ENCODE measurements around the gene ABRAXAS1.
A peak's percentile ranks its signal among the peaks of the same experiment; 100 is the strongest.
"Not testable (repeated sequence)": the region's sequence is repeated elsewhere in the genome, so short reads cannot be mapped to it uniquely, and the experiment has no call there.

The ABRAXAS1 gene

DNA sequence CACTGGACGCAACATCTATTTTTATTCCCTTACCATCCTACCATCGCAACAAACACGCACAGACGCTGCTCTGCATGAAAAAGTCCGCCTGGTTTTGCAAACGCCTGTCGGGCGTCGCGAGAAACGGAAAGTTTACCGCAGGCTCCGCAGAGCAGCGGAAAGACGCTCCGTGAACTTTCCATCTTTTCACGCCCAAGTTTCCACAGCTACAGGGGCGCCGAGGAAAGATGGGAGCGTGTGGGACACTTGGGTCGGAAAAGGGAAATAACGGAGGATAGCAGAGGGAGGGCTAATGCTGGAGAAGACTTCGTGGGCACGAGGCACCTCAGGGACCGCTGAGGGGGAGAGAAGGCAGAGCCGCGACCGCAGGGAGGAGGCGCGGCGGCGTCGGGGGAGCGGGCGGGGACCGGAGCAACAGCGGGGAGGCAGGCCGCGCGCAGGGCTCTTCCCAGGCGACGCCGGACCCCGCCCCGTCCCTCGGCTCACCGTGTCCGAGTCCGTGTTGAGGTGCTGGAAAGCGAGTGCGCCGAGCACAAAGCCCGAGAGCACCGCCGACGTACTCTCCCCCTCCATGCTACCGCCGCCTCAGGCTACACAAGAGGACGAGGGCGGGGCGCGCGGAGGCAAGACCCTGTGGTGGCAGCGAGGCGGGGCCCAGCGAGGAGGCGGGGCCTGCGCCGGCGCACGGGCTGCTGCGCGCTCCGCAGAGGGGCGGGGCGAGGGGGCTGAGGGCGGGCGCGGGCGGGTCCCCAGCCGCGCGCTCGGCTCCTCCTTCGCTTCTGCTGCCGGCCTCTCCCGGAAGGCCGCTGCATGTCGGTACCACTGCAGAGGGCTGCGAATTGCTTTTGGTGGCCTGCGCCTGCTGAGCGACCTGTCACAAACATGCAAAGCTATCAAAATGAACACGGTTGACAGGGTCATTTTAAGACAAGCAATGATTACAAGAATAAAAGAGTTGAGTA, at the start of gene ABRAXAS1:
TSS of gene ABRAXAS1 (minus strand) at position 601 of the 962 bp plus-strand sequence. CDS start at position 573, 28 bp downstream.
- peak; percentile 98 for DNase-seq

DNA sequence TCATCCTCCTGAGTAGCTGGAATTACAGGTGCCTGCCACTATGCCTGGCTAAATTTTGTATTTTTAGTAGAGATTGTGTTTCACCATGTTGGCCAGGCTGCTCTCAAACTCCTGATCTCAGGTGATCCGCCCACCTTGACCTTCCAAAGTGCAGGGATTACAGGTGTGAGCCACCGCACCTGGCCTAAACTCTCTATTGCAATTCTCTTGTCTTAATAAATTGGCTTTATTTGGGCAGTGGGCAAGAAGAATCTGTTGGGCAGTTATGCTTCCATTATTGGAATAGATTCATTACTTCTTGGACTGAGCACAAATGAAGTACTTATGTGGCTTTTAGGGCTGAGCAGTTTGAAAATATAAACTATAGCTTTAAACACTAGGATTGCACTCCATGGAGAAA, 42.8 kb upstream of the ABRAXAS1 start:
- DNase-seq: no peak

DNA sequence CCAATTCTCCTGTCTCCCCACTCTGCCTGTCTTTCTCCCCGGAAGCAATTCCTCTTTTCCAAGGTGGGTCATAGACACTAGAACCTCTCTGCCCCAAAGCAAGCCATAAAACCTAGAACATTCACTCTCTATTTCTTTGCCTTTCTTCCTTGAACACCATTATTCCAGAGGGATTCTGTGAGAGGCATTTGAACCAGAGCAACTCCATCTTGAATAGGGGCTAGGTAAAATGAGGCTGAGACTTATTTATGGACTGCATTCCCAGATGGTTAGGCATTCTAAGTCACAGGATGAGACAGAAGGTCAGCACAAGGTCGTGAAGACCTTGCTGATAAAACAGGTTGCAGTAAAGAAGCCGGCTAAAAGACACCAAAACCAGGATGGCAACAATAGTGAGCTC, 37.3 kb upstream of the ABRAXAS1 start:
- DNase-seq: no peak

DNA sequence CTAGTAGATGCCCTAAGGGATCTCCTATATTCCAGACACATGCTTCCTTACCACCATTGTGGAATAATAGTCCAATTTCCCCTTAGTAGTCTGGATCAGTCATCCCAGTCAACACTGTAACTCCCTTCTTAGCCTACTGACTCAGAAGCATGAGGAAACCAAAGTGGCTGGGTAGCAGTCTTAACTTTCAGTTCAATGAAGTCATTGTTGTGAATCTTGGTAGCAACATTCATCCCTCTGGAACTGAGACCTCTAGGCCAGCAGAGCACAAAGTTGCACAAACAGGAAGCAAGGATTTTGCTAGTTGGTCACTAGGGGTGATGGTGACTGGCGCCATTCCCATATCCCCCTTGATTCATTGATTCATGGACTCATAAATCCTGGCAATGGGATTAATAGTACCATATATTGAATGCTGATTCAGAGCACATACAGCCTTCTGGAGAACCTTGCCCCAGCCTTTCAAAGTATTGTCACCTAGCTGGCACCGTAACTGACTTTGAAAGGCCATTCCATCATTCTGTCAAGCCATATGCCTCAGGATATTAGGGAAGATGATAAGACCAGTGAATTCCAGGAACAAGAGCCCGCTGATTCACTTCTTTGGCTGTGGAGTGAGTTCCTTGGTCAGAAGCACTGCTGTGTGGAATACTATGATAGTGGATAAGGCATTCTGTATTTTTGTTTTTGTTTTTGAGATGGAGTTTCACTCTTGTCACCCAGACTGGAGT, 31.3 kb upstream of the ABRAXAS1 start:
- DNase-seq: no peak

DNA sequence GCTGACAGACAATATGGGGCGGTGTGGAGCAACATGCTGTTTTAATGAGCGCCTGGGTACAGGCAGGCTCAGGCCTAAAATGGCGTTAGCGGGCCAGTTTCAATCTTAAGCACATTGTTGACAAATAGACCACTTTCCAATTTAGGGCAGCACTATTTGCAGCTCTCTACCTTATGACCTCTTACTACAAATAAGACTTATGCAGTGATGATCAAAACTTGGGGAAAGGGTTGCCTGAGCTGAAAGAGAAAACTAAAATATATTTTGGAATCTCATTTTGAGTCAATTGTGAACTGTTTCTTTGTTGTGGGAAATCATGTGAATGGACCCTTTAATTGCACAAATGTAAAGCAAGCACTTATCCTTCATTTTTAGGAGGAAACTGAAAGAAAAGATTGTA, 25.5 kb upstream of the ABRAXAS1 start:
- DNase-seq: no peak

DNA sequence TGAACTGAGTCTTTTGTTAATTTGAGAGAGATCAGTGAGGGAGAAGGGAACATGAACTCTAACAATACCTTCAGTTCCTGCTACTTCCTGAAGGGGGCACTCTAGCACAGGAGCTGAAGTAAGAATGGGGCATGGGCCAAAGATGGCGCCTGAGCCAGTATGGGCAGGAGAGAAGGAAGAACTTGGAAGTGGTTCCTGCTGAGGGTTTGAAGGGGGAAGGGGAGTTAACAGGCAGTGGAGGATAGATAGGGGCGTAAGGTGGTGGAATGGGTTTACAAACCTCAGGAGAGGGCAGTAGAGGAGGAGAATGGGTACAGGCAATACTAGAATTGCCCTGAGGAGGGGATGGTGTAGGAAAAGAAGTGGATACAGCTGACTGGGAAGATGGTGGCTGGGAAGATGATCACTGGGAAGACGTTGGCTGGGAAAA, 24.3 kb upstream of the ABRAXAS1 start:
- peak; percentile 78 for DNase-seq

DNA sequence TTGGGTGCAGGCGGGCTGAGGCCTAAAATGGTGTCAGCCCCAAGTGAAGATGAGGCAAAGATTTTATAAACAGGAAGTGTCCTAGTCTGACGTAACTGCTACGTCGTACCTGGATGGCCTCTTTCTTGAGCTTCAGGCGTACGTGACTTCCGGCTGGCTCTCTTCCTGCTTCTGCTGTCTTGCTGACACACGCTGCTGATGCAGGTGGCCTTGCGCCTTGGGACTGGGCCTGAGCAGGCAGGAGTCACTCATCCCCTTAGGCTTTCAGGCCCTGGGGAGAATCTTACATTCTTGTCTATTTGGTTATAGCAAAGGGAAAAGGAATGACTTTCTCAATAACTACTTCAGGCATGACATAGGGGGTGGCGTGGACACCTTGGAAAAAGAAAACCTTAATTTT, 20.1 kb upstream of the ABRAXAS1 start:
- no peak for DNase-seq

DNA sequence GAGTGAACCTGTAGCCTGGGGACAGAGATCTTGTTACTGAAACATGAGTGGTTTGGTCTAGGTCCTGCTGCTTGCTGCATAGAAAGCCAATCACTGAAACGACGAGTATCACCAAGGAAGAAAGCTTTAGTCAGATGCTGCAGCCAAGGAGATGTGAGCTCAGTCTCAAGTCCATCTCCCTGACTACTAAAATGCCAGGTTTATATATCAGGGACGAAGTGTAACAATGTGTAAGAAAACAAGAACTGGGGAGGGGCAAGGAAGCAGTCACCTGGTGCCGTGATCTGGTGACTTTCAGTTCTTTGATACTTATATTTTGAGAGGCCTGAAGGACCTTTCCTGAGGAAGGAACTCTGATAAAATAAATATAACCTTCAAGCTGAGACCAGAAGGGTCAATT, 19.6 kb upstream of the ABRAXAS1 start:
- no peak for DNase-seq

DNA sequence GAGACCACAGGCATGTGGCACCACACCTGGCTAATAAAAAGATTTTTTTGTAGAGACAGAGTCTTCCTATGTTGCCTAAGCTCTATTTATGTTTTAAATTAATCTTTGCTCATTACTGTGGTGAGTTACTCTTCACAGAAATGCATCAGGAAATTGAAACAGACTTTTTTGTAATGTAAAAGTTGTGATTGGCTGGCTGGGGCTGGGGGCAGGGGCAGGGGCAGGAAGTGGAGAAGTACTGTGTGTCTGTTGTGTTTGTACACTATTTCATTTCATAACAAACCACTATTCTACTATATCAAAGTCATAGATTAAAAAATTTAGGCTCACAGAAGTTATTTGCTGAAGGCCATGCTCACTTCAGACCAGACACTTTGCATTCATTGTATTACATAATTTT, 19.1 kb upstream of the ABRAXAS1 start:
- DNase-seq: peak; percentile 64

DNA sequence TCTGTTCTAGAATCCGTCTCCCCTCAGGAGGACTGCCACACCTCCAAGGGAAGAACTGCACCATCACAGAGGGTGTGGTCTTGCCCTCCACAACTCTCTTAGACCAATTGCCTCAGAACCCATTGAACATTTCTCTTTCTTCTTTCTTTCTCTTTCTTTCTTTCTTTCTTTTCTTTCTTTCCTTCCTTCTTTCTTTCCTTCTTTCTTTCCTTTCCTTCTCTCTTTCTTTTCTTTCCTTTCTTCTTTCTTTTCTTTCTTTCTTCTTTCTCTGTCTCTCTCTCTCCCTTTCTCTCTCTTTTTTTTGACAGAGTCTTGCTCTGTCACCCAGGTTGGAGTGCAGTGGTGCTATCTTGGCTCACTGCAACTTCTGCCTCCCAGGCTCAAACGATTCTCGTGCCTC, 16.8 kb upstream of the ABRAXAS1 start:
- DNase-seq: not testable (repeated sequence)

DNA sequence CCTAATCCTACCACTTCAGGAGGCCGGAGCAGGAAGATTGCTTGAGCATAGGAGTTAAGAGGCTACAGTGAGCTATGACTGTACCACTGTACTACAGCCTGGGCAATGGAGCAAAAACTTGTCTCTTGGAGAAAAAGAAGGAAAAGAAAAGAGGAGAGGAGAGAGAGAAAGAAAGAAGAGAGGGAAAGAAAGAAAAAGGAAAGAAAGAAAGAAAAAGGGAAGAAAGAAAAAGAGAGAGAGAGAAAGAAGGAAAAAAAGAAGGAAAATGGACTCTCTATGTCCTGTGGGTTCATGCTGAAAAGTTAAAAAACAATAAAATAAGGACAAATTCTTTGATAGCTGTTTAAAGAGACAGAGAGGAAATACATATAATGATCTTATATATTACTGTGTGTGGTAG, 13.3 kb upstream of the ABRAXAS1 start:
- no peak for DNase-seq

DNA sequence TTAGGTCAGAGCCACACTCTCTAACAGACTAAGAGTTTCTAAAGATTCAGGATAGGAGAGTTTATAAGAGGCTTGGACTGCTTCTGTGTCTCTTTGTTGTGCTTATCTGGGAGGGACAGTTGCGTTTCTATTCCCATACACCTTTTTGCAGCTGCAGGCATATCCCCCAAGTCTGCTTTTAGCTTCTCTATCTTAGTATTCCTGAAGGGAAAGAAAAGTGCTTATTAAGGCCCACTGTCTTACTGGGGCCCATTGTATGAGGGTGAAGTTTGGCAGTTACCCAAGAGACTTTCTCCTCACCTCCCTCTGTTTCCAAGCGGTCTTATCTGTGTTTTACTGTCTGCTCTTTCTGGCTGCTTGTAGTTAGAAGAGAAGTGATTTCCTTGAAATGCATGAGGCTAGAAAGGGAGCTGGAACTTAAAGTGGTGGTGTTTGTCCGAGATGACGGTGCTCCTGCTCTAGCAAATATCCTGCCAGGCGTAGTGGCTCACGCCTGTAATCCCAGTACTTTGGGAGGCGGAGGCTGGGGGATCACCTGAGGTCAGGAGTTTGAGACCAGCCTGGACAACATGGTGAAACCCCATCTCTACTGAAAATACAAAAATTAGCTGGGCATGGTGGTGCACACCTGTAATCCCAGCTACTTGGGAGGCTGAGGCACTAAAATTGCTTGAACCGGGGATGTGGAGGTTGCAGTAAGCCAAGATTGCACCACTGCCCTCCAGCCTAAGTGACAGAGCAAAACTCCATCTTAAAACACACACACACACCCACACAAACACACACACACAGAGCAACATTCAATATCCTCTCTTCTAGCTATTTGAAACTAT, 11.4 kb upstream of the ABRAXAS1 start:
- DNase-seq: not testable (repeated sequence)

DNA sequence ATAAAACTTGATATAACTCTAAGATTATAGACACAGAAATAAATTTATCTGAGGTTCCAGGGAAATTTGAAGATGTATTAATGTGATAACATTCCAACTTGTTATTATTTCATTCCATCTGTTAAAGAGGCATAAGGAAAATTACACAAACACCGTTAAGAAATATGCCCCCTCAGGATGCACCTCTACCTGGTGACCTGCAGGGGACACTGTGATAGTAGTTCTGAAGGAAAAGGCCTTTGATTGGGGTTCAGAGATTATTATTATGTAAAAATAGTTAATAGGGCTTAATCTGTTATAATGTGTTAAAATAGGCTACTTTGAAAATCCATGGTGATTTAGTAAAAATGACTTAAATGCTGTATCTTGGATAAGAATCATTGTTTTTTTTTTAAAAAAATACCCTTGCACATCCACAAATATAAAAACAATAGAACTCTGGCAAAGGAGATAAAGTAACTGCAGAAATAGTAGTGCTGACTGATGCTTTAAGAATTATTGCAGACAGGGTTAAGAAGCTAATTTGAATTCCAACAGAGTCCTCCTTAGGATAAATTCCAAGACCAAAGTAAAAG, 6.1 kb upstream of the ABRAXAS1 start:
- DNase-seq: no peak

DNA sequence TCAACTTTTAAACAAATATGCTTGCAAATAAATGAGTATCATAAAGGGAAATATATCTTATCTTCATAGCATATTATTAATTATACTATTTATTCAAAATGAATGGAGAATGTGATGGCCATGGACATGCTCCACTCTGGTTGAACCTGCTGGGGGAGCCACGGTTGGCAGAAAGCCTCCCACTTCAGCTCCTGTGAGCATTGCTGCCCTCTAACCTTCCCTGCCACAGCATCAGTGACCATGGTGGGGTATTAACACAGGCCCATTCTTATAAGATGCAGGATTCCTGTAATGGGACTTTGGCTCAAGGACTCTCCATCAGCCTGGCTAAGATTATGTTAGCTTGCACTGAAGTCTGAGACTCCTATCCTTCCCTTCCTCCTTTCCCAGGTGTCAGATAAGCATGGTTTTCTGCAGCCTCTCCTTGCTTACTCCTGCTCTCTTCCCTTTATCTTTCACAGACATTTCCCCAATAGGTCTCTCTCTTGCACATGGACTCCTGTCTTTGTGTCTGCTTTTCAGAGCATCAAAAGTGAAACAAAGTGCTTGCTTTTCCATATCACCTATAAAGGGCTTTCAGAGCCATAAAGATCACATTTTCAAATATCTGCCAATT, 4.9 kb upstream of the ABRAXAS1 start:
- no peak for DNase-seq

DNA sequence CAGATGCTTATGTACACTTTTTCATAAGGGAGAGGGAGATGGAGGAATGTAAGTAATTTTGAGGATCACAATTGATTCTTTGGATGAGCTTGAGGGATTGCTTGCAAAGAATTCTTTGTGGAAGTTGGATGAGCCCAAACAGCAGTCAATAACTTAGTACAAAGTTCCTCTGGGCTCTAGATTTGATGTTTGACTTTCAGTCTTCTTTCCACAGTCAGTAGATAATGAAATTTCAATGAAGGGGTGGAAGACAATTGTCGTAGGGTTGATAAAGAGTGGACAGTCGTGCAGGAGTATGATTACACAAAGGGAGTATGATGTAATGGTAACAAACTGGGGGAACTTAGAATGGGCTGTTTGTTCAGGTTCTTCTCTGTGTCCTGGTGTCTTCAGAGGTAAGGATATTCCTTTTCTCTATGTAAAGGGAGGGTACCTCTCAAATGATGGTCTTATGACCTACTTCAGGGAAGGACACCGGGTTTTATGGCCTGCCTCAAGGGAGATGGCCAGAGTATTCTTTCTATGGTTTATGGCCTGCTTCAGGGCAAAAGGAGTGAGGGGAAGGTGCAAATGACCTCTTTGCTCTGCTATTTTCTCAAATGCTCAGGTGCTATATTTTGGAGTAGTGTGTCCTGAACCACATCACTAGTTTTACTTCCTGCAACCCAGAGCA, 1.7 kb upstream of the ABRAXAS1 start:
- DNase-seq: no peak

DNA sequence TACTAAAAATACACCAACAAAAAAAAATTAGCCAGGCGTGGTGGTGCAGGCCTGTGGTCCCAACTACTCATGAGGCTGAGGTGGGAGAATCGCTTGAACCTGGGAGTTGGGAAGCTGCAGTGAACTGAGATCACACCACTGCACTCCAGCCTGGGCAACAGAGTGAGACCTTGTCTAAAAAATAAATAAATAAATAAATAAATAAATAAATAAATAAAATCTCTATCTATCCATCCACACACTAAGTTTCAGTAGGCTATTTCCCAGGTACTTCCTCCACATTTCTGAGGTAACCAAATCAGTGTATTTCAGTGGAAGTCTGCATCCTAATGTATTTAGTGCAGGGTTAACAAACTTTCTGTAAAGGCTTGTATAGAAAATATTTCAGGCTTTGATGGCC, 10.9 kb downstream of the ABRAXAS1 start:
- no peak for DNase-seq

DNA sequence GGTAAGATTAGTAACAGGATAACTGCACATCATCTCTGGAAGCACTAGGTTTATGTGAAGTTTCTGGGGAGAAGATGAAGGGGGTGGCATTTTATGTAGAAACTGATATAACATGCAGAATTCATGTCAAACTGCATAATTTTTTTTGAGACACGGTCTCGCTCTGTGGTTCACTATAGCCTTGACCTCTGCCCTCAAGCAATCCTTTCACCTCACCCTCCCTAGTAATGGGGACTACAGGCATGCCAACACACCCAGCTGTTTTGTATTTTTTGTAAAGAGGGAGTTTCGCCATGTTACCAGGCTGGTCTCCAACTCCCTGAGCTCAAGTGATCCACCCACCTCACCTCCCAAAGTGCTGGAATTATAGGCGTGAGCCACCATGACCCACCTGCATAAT, 11.5 kb downstream of the ABRAXAS1 start:
- no peak for DNase-seq

DNA sequence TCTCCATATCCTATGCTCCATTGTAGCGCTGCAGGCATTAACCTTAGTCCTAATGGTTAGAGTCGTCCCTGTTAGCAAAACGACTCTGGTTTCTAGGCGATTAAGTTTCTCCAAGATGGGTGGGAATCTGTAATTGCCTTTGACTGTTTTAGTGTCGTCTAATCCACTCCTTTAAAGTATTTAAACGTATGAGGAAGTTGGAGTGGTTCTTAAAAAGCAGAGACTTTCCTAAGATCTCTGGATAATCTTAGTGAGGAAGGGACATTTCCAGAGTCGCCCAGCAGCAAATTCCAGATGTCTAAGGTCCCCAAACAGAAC, 28.8 kb downstream of the ABRAXAS1 start:
- DNase-seq: no peak

DNA sequence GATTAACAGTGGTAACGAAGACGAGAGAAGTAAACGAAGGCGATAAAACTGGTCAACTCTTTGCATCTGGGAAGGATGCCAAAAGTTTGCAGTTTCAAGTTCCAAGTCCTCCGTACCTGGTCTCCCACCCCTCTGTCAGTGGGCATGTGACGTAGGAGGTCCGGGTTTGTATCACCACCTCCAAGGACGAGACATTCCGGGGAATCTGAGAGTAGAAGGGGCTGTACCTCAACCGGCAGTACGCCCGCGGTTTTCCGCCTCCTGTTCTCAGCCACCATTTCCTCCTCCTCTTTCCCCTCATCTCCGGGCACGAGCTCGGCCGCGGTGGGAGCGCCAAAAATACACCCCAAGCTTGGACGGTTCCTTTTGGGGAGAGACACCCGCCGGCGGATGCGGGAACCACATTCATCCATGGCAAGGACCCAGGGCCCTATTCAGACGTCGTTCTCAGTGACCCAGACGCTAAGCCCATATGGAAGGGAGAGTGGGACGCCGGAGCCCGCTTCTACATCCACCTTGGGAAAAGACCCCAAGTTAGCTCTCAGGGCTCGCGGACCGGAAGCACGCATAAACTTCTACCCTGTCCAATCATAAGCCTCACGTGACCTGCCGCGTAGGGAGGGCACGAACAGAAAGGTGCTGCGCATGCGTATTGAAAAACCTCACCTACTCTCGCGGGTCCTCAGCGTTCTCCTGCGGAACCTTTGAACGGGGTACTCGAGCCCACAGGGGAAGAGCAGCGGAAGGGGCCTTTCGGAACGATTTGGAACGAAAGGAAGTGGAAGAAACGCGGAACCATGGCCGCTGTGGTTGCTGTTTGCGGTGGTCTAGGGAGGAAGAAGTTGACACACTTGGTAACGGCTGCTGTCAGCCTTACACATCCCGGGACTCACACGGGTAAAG, 29.4 kb downstream of the ABRAXAS1 start, which contains the start of the genes HELQ and MRPS18C:
TSS of gene HELQ (minus strand) at position 543 of the 903 bp plus-strand sequence. CDS start at position 413, 130 bp downstream.
TSS of gene MRPS18C (plus strand) at position 778 of the 903 bp plus-strand sequence. CDS start at position 798, 20 bp downstream.
- peak; percentile 97 for DNase-seq

DNA sequence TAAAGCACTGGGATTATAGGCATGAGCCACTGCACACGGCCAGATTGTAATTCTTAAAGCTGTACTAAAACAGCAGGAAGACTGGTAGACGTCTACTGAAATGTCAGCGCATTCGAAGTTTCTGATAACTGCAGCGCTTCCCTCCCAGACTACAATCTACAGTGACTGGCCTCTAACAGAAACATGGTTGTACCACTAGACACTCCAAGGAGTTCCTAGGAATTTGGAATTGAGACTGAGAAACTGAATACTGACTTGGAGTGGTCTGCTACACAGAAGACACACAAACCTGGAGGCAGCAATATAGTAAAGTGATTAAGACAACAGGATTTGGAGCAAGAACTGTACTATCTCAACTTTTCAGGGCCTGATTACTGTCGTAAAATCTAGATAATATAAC, 30.2 kb downstream of the ABRAXAS1 start:
- no peak for DNase-seq

Data from activated effector memory CD4-positive, alpha-beta T cell treated with anti-CD3 and anti-CD28 coated beads, Interleukin-2, amount 50 U/mL, for 16 hours (primary cell).